Ascending aorta (tissue), 2 donors: Measurements from ENCODE around the gene PITHD1. TPM values are rescaled to one million over a fixed set of nuclear protein-coding genes. Genes with fewer than 3 reads are reported as not detected.
A peak's percentile ranks its signal among the peaks of the same experiment; 100 is the strongest.

Experiments
- DNase-seq, 2 donors: peaks; one replicate each; pipeline ENCODE4 v3.0.0-alpha.2; 2019; ENCODE audit warnings: low spot score in 2 of 2
- H3K27ac ChIP-seq, 2 donors: fragments of 200-600 bp; sonication (generic); one replicate each; pipeline ENCODE4 v1.5.1; 2016 to 2017; ENCODE audit warnings: mild to moderate bottlenecking in 1 of 2
- H3K27me3 ChIP-seq: fragments of 200-600 bp; sonication (generic); one replicate; pipeline ENCODE4 v1.5.1; 2017
- H3K36me3 ChIP-seq, 2 donors: fragments of 200-600 bp; sonication (generic); one replicate each; pipeline ENCODE4 v1.5.1; 2016
- H3K4me1 ChIP-seq, 2 donors: fragments of 200-600 bp; sonication (generic); one replicate each; pipeline ENCODE4 v1.5.1; 2016 to 2017; ENCODE audit warnings: mild to moderate bottlenecking in 1 of 2
- H3K4me3 ChIP-seq, 2 donors: fragments of 200-600 bp; sonication (generic); one replicate each; pipeline ENCODE4 v1.5.1; 2016 to 2017; ENCODE audit warnings: mild to moderate bottlenecking in 1 of 2
- H3K9me3 ChIP-seq, 2 donors: fragments of 200-600 bp; sonication (generic); one replicate each; pipeline ENCODE4 v1.5.1; 2016
- CTCF ChIP-seq, 3 experiments: fragments of 200-600 bp in 2 of 3; fragments of 450-650 bp in 1 of 3; sonication (generic) in 2 of 3; IDR thresholded peaks; one replicate each; pipeline ENCODE4 v1.5.1; 2016 to 2019; ENCODE audit warnings: antibody characterized with exemption in 3 of 3, mild to moderate bottlenecking in 1 of 3, moderate library complexity in 1 of 3
- intact Hi-C: fragments of 100-400 bp; cut with DNase I; formaldehyde crosslinking; loops from one replicate; pipeline ENCODE4 v1.15.1; 2023
- total RNA-seq: library from RNA; depleted of rRNA; stranded (reverse); fragments of >200 nt; gene quantifications from one replicate; pipeline ENCODE4 v1.1.0, GENCODE V29; 2016

PITHD1 gene
- total RNA-seq, 1 donor from 2014 or later = 60.1 TPM

DNA sequence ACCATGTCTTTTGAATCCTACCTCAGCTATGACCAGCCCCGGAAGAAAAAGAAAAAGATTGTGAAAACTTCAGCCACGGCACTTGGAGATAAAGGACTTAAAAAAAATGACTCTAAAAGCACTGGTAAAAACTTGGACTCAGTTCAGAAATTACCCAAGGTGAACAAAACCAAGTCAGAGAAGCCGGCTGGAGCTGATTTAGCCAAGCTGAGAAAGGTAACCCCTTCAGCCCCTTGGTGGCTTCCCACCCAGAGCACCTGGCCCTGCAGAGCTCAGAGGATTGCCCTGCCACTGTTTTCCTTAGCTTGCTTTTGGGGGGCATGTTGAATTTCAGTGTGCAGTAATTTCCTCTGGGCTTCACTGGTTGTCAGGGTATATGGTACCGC, 26.4 kb upstream of the PITHD1 start:
- Histone ChIP-seq H3K27me3 (no peaks in the 10 kb centered on the region), H3K4me1 (no peaks in the 10 kb centered on the region), H3K27ac (no peak overlapping the region), H3K36me3 (peaks cover 66 to 69% of the 10 kb centered on the region in 2 donors), H3K9me3 (no peaks in the 10 kb centered on the region), H3K4me3 (no peak overlapping the region)
- TF ChIP-seq CTCF (IDR thresholded peaks at IDR 0.05) = no peak
- intact Hi-C loops = no loop called here
- no peak for DNase-seq

DNA sequence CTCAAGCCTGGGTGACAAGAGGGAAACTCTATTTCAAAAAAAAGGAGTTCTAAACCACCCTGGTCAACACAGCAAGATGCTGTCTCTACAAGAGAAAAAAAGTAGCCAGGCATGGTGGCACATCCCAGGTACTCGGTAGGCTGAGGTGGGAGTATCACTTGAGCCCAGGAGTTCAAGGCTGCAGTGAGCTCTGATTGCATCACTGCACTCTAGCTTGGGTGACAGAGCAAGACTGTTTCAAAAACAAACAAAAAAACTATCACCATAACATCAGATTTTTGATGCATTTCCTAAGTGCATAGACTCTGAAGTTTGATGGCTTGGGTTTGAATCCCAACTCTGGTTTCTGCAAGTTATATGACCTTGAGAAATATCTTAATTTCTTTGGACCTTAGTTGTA, 25.3 kb upstream of the PITHD1 start:
- no peak overlapping the region for H3K27ac ChIP-seq
- peaks cover 77 to 78% of the 10 kb centered on the region in 2 donors for H3K36me3 ChIP-seq
- TF ChIP-seq CTCF (IDR thresholded peaks at IDR 0.05) = no peak
- H3K27me3 ChIP-seq = no peaks in the 10 kb centered on the region
- intact Hi-C loops = no loop called here
- H3K4me1 ChIP-seq = no peaks in the 10 kb centered on the region
- no peak for DNase-seq
- no peak overlapping the region for H3K4me3 ChIP-seq
- H3K9me3 ChIP-seq = no peaks in the 10 kb centered on the region

DNA sequence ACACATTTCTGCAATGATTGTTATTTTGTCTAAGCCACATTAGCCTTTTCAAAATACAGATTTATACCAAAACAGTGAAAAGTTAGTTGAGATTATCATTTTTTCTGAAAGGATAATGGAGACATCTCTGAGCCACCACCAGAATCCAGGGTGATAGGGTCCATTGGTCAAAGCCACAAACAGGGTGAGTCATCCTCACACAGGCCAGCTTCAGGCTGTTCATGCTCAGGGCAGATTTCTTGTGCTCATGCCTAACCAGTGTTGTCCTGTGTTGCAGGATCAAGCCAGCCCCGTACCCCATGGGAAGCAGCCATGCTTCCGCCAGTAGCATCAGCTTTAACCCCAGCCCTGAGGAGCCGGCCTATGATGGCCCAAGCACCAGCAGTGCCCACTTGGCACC, 21.5 kb upstream of the PITHD1 start:
- Histone ChIP-seq H3K27me3 (no peaks in the 10 kb centered on the region), H3K9me3 (no peaks in the 10 kb centered on the region), H3K27ac (no peak overlapping the region), H3K4me3 (no peak overlapping the region), H3K36me3 (peaks cover 94 to 96% of the 10 kb centered on the region in 2 donors), H3K4me1 (no peaks in the 10 kb centered on the region)
- TF ChIP-seq CTCF (IDR thresholded peaks at IDR 0.05) = no peak
- DNase-seq = no peak
- intact Hi-C loops = no loop called here

DNA sequence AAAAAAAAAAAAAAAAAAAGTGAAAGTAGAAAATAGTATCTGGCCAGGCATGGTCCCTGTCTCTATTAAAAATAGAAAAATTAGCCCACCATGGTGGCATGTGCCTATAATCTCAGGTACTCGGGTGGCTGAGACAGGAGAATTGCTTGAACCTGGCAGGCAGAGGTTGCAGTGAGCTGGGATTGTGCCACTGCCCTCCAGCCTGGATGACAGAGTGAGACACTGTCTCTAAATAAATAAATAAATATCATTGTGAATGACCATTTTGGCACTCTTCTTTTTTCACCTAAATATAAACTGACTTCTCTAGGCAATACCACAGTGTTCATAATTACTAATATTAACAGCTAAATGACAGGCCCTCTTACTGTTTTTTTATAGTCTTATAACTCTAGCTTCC, 20.4 kb upstream of the PITHD1 start:
- Histone ChIP-seq H3K4me1 (no peaks in the 10 kb centered on the region), H3K27me3 (no peaks in the 10 kb centered on the region), H3K9me3 (no peaks in the 10 kb centered on the region), H3K27ac (no peak overlapping the region), H3K36me3 (peaks cover 86 to 87% of the 10 kb centered on the region in 2 donors), H3K4me3 (no peak overlapping the region)
- no peak for DNase-seq
- no peak for TF ChIP-seq CTCF (IDR thresholded peaks at IDR 0.05)
- intact Hi-C loops = no loop called here

GRCh38 chr1:23759277-23759676, 18.9 kb upstream of the PITHD1 start:
- H3K27ac ChIP-seq = no peak overlapping the region
- no peak for TF ChIP-seq CTCF (IDR thresholded peaks at IDR 0.05)
- intact Hi-C loops = no loop called here
- no peaks in the 10 kb centered on the region for H3K27me3 ChIP-seq
- H3K4me3 ChIP-seq = no peak overlapping the region
- H3K36me3 ChIP-seq = peaks cover 71 to 72% of the 10 kb centered on the region in 2 donors
- no peaks in the 10 kb centered on the region for H3K9me3 ChIP-seq
- DNase-seq = no peak
- no peaks in the 10 kb centered on the region for H3K4me1 ChIP-seq

DNA sequence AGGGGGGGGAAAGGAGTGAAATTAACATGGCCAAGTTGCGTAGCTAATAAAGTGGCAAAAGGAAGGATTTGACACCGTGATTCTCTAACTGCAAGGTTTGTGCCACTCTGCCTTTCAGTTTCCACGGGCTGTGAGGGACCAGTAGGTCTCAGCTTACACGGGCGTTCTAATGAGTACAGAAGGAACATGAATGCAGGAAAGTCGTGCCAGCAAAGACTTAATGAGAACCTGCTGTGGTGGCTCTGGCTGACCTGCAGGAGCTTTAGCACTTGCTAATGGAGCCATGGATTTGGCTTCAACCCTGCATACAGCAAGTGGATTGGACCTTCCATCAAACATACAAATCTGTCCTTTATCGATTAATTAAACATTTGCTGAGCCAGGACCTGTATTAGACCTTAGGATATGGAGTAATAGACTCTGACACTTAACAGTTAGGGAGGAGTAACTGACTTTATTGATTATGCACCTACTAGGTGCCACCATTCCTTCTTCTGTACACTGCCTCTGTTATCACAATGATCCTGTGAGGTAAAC, 15.1 kb upstream of the PITHD1 start:
- intact Hi-C loops = no loop called here
- Histone ChIP-seq H3K4me3 (no peak overlapping the region), H3K27me3 (no peaks in the 10 kb centered on the region), H3K4me1 (no peaks in the 10 kb centered on the region), H3K36me3 (peaks cover 39 to 49% of the 10 kb centered on the region in 2 donors), H3K9me3 (no peaks in the 10 kb centered on the region), H3K27ac (no peak overlapping the region)
- TF ChIP-seq CTCF (IDR thresholded peaks at IDR 0.05) = no peak
- peak in 1 of 2 donors; percentile 45 for DNase-seq
